HEK293 (cell line): Measurements from ENCODE around the gene SUPT4H1.
A peak's percentile ranks its signal among the peaks of the same experiment; 100 is the strongest.

Source experiments
- CTCF ChIA-PET: fragments of 350-600 bp; formaldehyde crosslinking; extraction: SDS; loops from one replicate; lab custom pipeline; 2021; ENCODE audit warnings: antibody characterized with exemption; lab: Yijun Ruan, JAX
- POLR2A ChIA-PET: fragments of 300-600 bp; formaldehyde crosslinking; extraction: SDS; loops from one replicate; lab custom pipeline; 2020; ENCODE audit warnings: antibody characterized with exemption, inconsistent platforms; lab: Yijun Ruan, JAX
- H3K27ac ChIP-seq: fragments of 200-500 bp; sonication (Bioruptor generic); 2 replicates; pipeline ENCODE4 v1.5.1; 2014; ENCODE audit warnings: low read depth, low read length, control low read depth, inconsistent platforms; ENCODE audit errors: extremely low read depth
- H3K36me3 ChIP-seq, 2 experiments: fragments of 200-500 bp in 1 of 2; sonication (Bioruptor generic) in 1 of 2; 1 replicate in 1 of 2; 2 replicates in 1 of 2; pipeline ENCODE4 v1.5.1; 2014 to 2017; ENCODE audit warnings: inconsistent platforms in 2 of 2, low read length in 2 of 2; ENCODE audit not compliant: control insufficient read depth in 2 of 2, insufficient read depth in 1 of 2
- H3K4me1 ChIP-seq: fragments of 200-500 bp; sonication (Bioruptor generic); 2 replicates; pipeline ENCODE4 v1.5.1; 2014; ENCODE audit warnings: mild to moderate bottlenecking, low read length, inconsistent platforms; ENCODE audit not compliant: control insufficient read depth, insufficient read depth
- H3K4me3 ChIP-seq: 2 replicates; pipeline ENCODE4 v1.5.1; 2011; ENCODE audit warnings: low read depth, mild to moderate bottlenecking, control low read depth, low read length, moderate library complexity
- H3K9me3 ChIP-seq: fragments of 200-500 bp; sonication (Bioruptor generic); 2 replicates; pipeline ENCODE4 v1.5.1; 2014; ENCODE audit warnings: low read depth, low read length, inconsistent platforms; ENCODE audit not compliant: control insufficient read depth, insufficient read depth
- BCL11A ChIP-seq: fragments of 450-650 bp; formaldehyde crosslinking; IDR thresholded peaks from 2 replicates; pipeline ENCODE4 v1.5.1; 2016; ENCODE audit warnings: low read depth, missing biosample characterization, missing genetic modification characterization
- BCL11B ChIP-seq: fragments of 450-650 bp; formaldehyde crosslinking; IDR thresholded peaks from 2 replicates; pipeline ENCODE4 v1.5.1; 2016; ENCODE audit warnings: low read depth, missing biosample characterization, missing genetic modification characterization
- HOXA7 ChIP-seq: sonication (generic); formaldehyde crosslinking; IDR thresholded peaks from 2 replicates; pipeline ENCODE4 v1.8.1; 2022; ENCODE audit warnings: missing genetic modification reagents, borderline replicate concordance
- KLF9 ChIP-seq: fragments of 450-650 bp; formaldehyde crosslinking; IDR thresholded peaks from 2 replicates; pipeline ENCODE4 v1.5.1; 2016; ENCODE audit warnings: missing biosample characterization, missing genetic modification characterization, low read depth
- SCRT2 ChIP-seq: fragments of 450-650 bp; formaldehyde crosslinking; IDR thresholded peaks from 2 replicates; pipeline ENCODE4 v1.5.1; 2016; ENCODE audit warnings: missing biosample characterization, missing genetic modification characterization
- SP3 ChIP-seq: fragments of 450-650 bp; formaldehyde crosslinking; IDR thresholded peaks from 2 replicates; pipeline ENCODE4 v1.5.1; 2016; ENCODE audit warnings: missing biosample characterization, missing genetic modification characterization
- ZBTB21 ChIP-seq: fragments of 450-650 bp; formaldehyde crosslinking; IDR thresholded peaks from 2 replicates; pipeline ENCODE4 v1.5.1; 2017; ENCODE audit warnings: missing biosample characterization, missing genetic modification characterization
- ZIC2 ChIP-seq: fragments of 450-650 bp; formaldehyde crosslinking; IDR thresholded peaks from 2 replicates; pipeline ENCODE4 v1.5.1; 2016; ENCODE audit warnings: missing biosample characterization, missing genetic modification characterization
- ZNF121 ChIP-seq: fragments of 450-650 bp; formaldehyde crosslinking; IDR thresholded peaks from 2 replicates; pipeline ENCODE4 v1.5.1; 2016; ENCODE audit warnings: missing biosample characterization, missing genetic modification characterization
- ZNF140 ChIP-seq: fragments of 450-650 bp; formaldehyde crosslinking; IDR thresholded peaks from 2 replicates; pipeline ENCODE4 v1.5.1; 2016; ENCODE audit warnings: missing biosample characterization, missing genetic modification characterization
- ZNF214 ChIP-seq: fragments of 450-650 bp; formaldehyde crosslinking; IDR thresholded peaks from 2 replicates; pipeline ENCODE4 v1.5.1; 2017; ENCODE audit warnings: missing biosample characterization, mild to moderate bottlenecking, missing genetic modification characterization, borderline replicate concordance
- ZNF302 ChIP-seq: fragments of 450-650 bp; formaldehyde crosslinking; IDR thresholded peaks from 2 replicates; pipeline ENCODE4 v1.5.1; 2016; ENCODE audit warnings: missing biosample characterization, missing genetic modification characterization, low read depth
- ZNF354C ChIP-seq: fragments of 450-650 bp; formaldehyde crosslinking; IDR thresholded peaks from 2 replicates; pipeline ENCODE4 v1.5.1; 2016; ENCODE audit warnings: missing biosample characterization, missing genetic modification characterization, low read depth, borderline replicate concordance
- TF ChIP-seq, protein P1 (sequence below): fragments of 450-650 bp; formaldehyde crosslinking; conservative IDR thresholded peaks from 2 replicates; pipeline ENCODE4 v1.5.1; 2016; ENCODE audit warnings: low read depth, missing biosample characterization, missing genetic modification characterization
- TF ChIP-seq, protein P2 (sequence below): fragments of 450-650 bp; formaldehyde crosslinking; IDR thresholded peaks from 2 replicates; pipeline ENCODE4 v1.5.1; 2016; ENCODE audit warnings: missing biosample characterization, missing genetic modification characterization
- TF ChIP-seq, protein P3 (sequence below): fragments of 450-650 bp; formaldehyde crosslinking; IDR thresholded peaks from 2 replicates; pipeline ENCODE4 v1.5.1; 2016; ENCODE audit warnings: missing biosample characterization, missing genetic modification characterization
- TF ChIP-seq, protein P4 (sequence below): fragments of 450-650 bp; formaldehyde crosslinking; IDR thresholded peaks from 2 replicates; pipeline ENCODE4 v1.5.1; 2016; ENCODE audit warnings: missing biosample characterization, missing genetic modification characterization
- TF ChIP-seq, protein P5 (sequence below): fragments of 450-650 bp; formaldehyde crosslinking; IDR thresholded peaks from 2 replicates; pipeline ENCODE4 v1.5.1; 2017; ENCODE audit warnings: missing biosample characterization, missing genetic modification characterization

Gene SUPT4H1

DNA sequence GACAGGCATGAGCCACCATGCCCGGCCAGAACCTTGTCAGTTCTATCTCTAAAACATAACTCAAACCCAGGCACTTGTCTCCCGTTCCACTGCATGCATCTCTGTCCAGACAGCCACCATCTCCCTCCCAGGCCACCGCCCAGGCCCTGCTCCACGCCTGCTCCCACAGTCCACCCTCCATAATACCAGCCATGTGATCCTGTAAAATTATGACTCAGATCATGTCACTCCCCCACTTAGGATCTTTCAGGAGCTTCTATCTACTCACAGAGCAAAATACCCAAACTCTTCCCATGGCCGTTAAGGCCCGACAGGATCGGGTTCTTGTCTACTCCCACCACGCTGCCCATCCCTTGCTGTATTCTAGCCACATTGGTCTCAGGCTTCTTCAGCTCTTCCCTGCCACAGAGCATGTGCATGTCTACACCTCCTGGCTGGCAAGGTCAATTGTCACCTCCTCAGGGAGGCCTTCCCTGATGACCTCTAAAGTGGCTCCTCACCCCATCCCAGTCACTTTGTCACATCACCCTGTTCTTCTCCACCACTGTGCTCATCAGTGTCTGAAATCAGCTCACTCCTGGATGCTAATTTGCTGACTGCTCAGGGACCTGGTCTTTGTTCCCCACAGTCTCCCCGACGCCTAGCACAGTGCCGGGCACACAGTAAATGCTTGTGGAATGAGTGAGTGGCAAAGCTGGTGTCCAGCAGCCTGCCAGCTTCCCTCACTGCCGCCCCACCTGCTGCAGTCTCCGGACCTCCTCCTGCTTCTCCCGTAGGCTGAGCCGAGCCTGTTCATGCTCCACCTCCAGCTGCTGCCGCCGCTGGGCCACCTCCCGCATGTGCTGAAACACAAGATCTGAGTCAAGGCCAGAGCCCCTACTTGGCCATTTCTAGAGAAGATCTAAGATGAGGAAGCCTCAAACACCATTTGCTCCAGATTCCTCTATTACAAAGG, 30.2 kb downstream of the SUPT4H1 start (continued):
- TF ChIP-seq, protein P1, sequence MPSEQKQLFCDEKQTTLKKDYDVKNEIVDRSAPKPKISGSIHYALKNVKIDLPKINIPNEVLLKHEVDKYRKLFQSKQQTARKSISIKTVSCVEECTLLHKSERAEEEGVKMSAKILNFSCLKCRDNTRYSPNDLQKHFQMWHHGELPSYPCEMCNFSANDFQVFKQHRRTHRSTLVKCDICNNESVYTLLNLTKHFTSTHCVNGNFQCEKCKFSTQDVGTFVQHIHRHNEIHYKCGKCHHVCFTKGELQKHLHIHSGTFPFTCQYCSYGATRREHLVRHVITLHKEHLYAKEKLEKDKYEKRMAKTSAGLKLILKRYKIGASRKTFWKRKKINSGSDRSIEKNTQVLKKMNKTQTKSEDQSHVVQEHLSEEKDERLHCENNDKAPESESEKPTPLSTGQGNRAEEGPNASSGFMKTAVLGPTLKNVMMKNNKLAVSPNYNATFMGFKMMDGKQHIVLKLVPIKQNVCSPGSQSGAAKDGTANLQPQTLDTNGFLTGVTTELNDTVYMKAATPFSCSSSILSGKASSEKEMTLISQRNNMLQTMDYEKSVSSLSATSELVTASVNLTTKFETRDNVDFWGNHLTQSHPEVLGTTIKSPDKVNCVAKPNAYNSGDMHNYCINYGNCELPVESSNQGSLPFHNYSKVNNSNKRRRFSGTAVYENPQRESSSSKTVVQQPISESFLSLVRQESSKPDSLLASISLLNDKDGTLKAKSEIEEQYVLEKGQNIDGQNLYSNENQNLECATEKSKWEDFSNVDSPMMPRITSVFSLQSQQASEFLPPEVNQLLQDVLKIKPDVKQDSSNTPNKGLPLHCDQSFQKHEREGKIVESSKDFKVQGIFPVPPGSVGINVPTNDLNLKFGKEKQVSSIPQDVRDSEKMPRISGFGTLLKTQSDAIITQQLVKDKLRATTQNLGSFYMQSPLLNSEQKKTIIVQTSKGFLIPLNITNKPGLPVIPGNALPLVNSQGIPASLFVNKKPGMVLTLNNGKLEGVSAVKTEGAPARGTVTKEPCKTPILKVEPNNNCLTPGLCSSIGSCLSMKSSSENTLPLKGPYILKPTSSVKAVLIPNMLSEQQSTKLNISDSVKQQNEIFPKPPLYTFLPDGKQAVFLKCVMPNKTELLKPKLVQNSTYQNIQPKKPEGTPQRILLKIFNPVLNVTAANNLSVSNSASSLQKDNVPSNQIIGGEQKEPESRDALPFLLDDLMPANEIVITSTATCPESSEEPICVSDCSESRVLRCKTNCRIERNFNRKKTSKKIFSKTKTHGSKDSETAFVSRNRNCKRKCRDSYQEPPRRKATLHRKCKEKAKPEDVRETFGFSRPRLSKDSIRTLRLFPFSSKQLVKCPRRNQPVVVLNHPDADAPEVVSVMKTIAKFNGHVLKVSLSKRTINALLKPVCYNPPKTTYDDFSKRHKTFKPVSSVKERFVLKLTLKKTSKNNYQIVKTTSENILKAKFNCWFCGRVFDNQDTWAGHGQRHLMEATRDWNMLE (tag by site-specific recombination): no peak
- TF ChIP-seq ZNF302 (tag by site-specific recombination): no peak
- no peak for TF ChIP-seq BCL11A (tag by site-specific recombination)
- no peak for TF ChIP-seq ZNF140
- TF ChIP-seq BCL11B (tag by site-specific recombination): no peak
- TF ChIP-seq, protein P2, sequence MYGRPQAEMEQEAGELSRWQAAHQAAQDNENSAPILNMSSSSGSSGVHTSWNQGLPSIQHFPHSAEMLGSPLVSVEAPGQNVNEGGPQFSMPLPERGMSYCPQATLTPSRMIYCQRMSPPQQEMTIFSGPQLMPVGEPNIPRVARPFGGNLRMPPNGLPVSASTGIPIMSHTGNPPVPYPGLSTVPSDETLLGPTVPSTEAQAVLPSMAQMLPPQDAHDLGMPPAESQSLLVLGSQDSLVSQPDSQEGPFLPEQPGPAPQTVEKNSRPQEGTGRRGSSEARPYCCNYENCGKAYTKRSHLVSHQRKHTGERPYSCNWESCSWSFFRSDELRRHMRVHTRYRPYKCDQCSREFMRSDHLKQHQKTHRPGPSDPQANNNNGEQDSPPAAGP (tag by site-specific recombination): 0 out of 2 replicates have a peak, but pooled peaks have one; percentile 23
- TF ChIP-seq HOXA7: no peak
- no peak for TF ChIP-seq KLF9 (tag by site-specific recombination)
- no peak for TF ChIP-seq ZNF354C (tag by site-specific recombination)
- no peak for TF ChIP-seq ZIC2 (tag by site-specific recombination)
- TF ChIP-seq, protein P3, sequence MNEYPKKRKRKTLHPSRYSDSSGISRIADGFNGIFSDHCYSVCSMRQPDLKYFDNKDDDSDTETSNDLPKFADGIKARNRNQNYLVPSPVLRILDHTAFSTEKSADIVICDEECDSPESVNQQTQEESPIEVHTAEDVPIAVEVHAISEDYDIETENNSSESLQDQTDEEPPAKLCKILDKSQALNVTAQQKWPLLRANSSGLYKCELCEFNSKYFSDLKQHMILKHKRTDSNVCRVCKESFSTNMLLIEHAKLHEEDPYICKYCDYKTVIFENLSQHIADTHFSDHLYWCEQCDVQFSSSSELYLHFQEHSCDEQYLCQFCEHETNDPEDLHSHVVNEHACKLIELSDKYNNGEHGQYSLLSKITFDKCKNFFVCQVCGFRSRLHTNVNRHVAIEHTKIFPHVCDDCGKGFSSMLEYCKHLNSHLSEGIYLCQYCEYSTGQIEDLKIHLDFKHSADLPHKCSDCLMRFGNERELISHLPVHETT (tag by site-specific recombination): no peak
- TF ChIP-seq ZBTB21 (tag by site-specific recombination): no peak

DNA sequence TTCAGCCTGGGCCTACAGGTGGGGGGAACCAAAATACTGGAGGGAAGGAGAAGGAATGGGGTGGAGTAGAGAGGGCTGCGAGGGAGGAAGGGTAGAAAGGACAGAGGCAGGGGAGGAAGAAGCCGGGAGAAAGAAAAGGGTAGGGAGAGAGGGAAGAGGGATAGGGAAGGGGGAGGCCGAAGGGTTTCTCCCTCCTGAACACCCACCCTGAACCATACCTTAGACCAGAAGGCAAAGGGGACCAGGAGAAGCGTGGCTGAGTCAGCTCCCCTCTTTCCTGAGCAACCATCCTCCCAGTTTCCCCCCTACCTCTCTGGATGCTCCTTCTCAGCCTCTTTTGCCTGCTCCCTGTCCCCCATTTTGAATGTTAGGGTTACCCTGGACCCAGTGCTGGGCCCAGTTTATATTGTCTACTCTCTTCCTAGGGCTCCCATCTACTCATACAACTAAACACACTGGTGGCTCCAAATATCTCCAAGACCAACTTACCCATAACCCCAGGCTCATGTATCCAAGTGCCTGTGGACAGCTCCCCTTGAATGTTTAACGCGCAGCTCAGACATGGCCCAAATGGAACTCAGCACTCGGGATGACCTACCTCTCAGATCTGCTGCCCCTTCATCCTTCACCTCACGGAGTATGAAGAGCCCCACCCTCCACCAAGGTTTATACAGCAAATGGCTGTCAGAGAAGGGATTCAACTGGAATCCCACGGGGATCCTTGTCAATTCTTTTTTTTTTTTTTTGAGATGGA, 31.3 kb downstream of the SUPT4H1 start:
- Histone ChIP-seq H3K9me3 (no peaks in the 10 kb centered on the region), H3K27ac (no peak overlapping the region), H3K4me1 (peaks cover 5% of the 10 kb centered on the region; the same call in 1 of the 2 replicates), H3K4me3 (no peak overlapping the region), H3K36me3 (no peaks in the 10 kb centered on the region)
- ChIA-PET POLR2A (interaction anchor here (0.7 to 0.8 kb wide), 2 partner anchors 33 to 96 kb away, joined by 3 to 4 read pairs; partner anchors contain the start of gene RNF43), CTCF (interaction anchor here (0.7 to 1.6 kb wide), 5 partner anchors 11 to 128 kb away, joined by 3 to 5 read pairs (median 4); partner anchors contain the start of gene RNF43)
- TF ChIP-seq, protein P4, sequence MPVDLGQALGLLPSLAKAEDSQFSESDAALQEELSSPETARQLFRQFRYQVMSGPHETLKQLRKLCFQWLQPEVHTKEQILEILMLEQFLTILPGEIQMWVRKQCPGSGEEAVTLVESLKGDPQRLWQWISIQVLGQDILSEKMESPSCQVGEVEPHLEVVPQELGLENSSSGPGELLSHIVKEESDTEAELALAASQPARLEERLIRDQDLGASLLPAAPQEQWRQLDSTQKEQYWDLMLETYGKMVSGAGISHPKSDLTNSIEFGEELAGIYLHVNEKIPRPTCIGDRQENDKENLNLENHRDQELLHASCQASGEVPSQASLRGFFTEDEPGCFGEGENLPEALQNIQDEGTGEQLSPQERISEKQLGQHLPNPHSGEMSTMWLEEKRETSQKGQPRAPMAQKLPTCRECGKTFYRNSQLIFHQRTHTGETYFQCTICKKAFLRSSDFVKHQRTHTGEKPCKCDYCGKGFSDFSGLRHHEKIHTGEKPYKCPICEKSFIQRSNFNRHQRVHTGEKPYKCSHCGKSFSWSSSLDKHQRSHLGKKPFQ (tag by site-specific recombination): no peak
- TF ChIP-seq, protein P5, sequence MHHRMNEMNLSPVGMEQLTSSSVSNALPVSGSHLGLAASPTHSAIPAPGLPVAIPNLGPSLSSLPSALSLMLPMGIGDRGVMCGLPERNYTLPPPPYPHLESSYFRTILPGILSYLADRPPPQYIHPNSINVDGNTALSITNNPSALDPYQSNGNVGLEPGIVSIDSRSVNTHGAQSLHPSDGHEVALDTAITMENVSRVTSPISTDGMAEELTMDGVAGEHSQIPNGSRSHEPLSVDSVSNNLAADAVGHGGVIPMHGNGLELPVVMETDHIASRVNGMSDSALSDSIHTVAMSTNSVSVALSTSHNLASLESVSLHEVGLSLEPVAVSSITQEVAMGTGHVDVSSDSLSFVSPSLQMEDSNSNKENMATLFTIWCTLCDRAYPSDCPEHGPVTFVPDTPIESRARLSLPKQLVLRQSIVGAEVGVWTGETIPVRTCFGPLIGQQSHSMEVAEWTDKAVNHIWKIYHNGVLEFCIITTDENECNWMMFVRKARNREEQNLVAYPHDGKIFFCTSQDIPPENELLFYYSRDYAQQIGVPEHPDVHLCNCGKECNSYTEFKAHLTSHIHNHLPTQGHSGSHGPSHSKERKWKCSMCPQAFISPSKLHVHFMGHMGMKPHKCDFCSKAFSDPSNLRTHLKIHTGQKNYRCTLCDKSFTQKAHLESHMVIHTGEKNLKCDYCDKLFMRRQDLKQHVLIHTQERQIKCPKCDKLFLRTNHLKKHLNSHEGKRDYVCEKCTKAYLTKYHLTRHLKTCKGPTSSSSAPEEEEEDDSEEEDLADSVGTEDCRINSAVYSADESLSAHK (tag by site-specific recombination): no peak
- TF ChIP-seq ZNF214 (tag by site-specific recombination) (no peak), SCRT2 (tag by site-specific recombination) (peak; percentile 40; the same call in 1 of the 2 replicates), ZNF121 (tag by site-specific recombination) (no peak), SP3 (tag by site-specific recombination) (no peak)
